ENCODE results near the gene ZNF516. TPM values are rescaled to one million over a fixed set of nuclear protein-coding genes. Genes with fewer than 3 reads are reported as not detected.

The ZNF516 gene
- total and polyA plus RNA-seq, 10 of the 15 experiments (the other 5 are each of a cell fraction or from before 2014, with no cell fraction given), result 2.0 to 32.0 (median 8.3) TPM

GRCh38 chr18:76457475-76457874, 37.6 kb downstream of the ZNF516 start (continued):
- no peak for TF ChIP-seq CTCF (IDR thresholded peaks at IDR 0.05 in 2 of 3, conservative IDR thresholded peaks at IDR 0.05 in 1 of 3; ENCODE audit: control insufficient read depth in 2 of 3, extremely low read depth in 1 of 3, insufficient read depth in 1 of 3, low read depth in 3 of 3, low read length in 3 of 3)
- no peak for TF ChIP-seq ZBTB33 (IDR thresholded peaks at IDR 0.05)
- no peak for TF ChIP-seq MEF2A (IDR thresholded peaks at IDR 0.05; ENCODE audit: insufficient read depth, low read depth, low read length)
- no peak for TF ChIP-seq RB1 (IDR thresholded peaks at IDR 0.05; ENCODE audit: borderline replicate concordance)
- TF ChIP-seq ASH2L (IDR thresholded peaks at IDR 0.05; ENCODE audit: borderline replicate concordance, low read depth), result no peak
- no peak for TF ChIP-seq CBX5 (IDR thresholded peaks at IDR 0.05; ENCODE audit: low read depth)

GRCh38 chr18:76456823-76457222, 38.2 kb downstream of the ZNF516 start:
- Histone ChIP-seq H3K4me3 (peak overlapping the region; percentile 57; the same call in 1 of the 2 replicates), H3K4me1 (ENCODE audit: control insufficient read depth, insufficient read depth, low read length) (peaks cover 15% of the 10 kb centered on the region), H3K79me2 (ENCODE audit: control insufficient read depth, insufficient read depth, low read length) (peaks cover 72% of the 10 kb centered on the region)

More at GRCh38 chr18:76456823-76457222, 38.2 kb downstream of the ZNF516 start:
- ChIA-PET RAD21 (ENCODE audit: unreplicated experiment) (no interaction called here), CTCF (interaction anchor here (1.1 to 1.3 kb wide), 4 partner anchors 25 to 164 kb away, joined by 3 read pairs; no protein-coding TSS in a partner anchor), POLR2A (interaction anchor here (0.8 to 1.3 kb wide), 2 partner anchors 14 to 36 kb away, joined by 3 read pairs; no protein-coding TSS in a partner anchor), SMC1A (ENCODE audit: uncharacterized antibody, unreplicated experiment) (interaction anchor here (1.0 to 3.1 kb wide), 4 partner anchors 12 to 40 kb away, joined by 3 to 11 read pairs (median 4); no protein-coding TSS in a partner anchor)
- no TSS peak for BruUV-seq (replicated peaks)
- 0% methylated on average over 4 of the region's 4 CpGs for WGBS (ENCODE audit: insufficient coverage, insufficient replicate concordance, low lambda C conversion rate, missing lambda C conversion rate)
- Histone ChIP-seq H4K20me1 (ENCODE audit: control insufficient read depth, insufficient read depth) (no peaks in the 10 kb centered on the region), H3K36me3 (ENCODE audit: control insufficient read depth in 2 of 2, insufficient read depth in 2 of 2, low read length in 1 of 2) (peaks cover 0 to 13% of the 10 kb centered on the region in 2 experiments; a peak in 2 of 4 replicates), H3K9ac (ENCODE audit: control insufficient read depth, insufficient read depth, low read length) (no peak overlapping the region), H3K4me2 (ENCODE audit: control insufficient read depth, insufficient read depth) (peak overlapping the region; percentile 77), H3K27ac (ENCODE audit: control insufficient read depth, insufficient read depth) (peak overlapping the region; percentile 48; the same call in 1 of the 2 replicates), H2AFZ (ENCODE audit: control insufficient read depth, low read depth, low read length) (no peak overlapping the region), H3K9me3 (replicated peaks; ENCODE audit: control insufficient read depth, insufficient read depth, low read length) (no peaks in the 10 kb centered on the region), H3K27me3 (replicated peaks in 1 of 2; ENCODE audit: control insufficient read depth in 2 of 2, insufficient read depth in 2 of 2, low read length in 1 of 2) (no peaks in the 10 kb centered on the region)
- intact Hi-C loops (cut with micrococcal nuclease; ENCODE audit: unreplicated experiment) (loop anchor here (2.0 kb wide), 1 partner anchor 36 kb away; no protein-coding TSS in a partner anchor), in situ Hi-C loops (cut with MboI) (no loop called here)
- peak; percentile 49 for FAIRE-seq
- DNase-seq (ENCODE audit: low read depth, low spot score), result no peak
- TF ChIP-seq RUNX3 (IDR thresholded peaks at IDR 0.05; ENCODE audit: low read length), result peak; percentile 87
- TF ChIP-seq NFIC (IDR thresholded peaks at IDR 0.05; ENCODE audit: low read depth, low read length), result no peak; the same call in 1 of the 2 replicates
- TF ChIP-seq ATF2 (IDR thresholded peaks at IDR 0.05; ENCODE audit: low read length), result 0 out of 2 replicates have a peak, but pooled peaks have one; percentile 19
- no peak for TF ChIP-seq E2F8 (IDR thresholded peaks at IDR 0.05; ENCODE audit: low read depth, partially characterized antibody)
- 0 out of 2 replicates have a peak, but pooled peaks have one; percentile 15 for TF ChIP-seq TCF3 (IDR thresholded peaks at IDR 0.05; ENCODE audit: borderline replicate concordance, insufficient read depth, low read depth, low read length)
- 0 out of 2 replicates have a peak, but pooled peaks have one; percentile 41 for TF ChIP-seq MEF2A (IDR thresholded peaks at IDR 0.05; ENCODE audit: insufficient read depth, low read depth, low read length)
- 0 out of 2 replicates have a peak, but pooled peaks have one; percentile 45 for TF ChIP-seq TCF12 (IDR thresholded peaks at IDR 0.05; ENCODE audit: low read depth, low read length)
- no peak for TF ChIP-seq PML (IDR thresholded peaks at IDR 0.05; ENCODE audit: low read length)
- peak; percentile 24; the same call in 1 of the 2 replicates for TF ChIP-seq CREM (IDR thresholded peaks at IDR 0.05; ENCODE audit: low read depth)
- ATAC-seq, result peak; percentile 70

Data from GM12878 (cell line).